Kidney tubule cell (primary cell): ENCODE results near the gene RAB37.
A peak's percentile ranks its signal among the peaks of the same experiment; 100 is the strongest.

Experiments
- DNase-seq: peaks from one replicate; pipeline ENCODE4 v3.0.0-alpha.2; 2018; ENCODE audit warnings: low spot score

RAB37 gene

GRCh38 chr17:74728702-74729075 is 8.4 kb upstream of the RAB37 start:
- no peak for DNase-seq

- no peak for DNase-seq
These were observed 7.7 kb upstream of the RAB37 start for GRCh38 chr17:74729368-74729767.

DNA sequence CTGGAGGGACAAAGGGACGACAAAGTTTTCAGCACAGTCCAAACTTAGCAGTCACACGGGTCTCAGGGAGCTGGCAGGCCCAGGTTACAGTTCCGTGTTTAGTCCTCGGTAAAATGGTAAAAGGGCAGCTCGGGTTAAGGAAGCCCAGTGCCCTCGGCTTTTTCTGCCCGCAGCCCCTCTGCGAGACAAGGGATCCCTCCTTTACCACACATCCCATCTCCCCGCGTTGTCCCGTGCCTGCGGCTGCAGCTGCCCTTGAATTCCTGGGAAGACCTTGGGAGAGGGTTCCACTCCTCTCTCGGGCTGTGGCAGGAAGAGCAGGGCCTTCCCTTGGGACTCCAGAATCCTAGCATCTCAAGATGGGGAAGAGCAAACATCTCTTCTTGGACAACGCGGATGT is 7.2 kb upstream of the RAB37 start:
- DNase-seq, result no peak

DNA sequence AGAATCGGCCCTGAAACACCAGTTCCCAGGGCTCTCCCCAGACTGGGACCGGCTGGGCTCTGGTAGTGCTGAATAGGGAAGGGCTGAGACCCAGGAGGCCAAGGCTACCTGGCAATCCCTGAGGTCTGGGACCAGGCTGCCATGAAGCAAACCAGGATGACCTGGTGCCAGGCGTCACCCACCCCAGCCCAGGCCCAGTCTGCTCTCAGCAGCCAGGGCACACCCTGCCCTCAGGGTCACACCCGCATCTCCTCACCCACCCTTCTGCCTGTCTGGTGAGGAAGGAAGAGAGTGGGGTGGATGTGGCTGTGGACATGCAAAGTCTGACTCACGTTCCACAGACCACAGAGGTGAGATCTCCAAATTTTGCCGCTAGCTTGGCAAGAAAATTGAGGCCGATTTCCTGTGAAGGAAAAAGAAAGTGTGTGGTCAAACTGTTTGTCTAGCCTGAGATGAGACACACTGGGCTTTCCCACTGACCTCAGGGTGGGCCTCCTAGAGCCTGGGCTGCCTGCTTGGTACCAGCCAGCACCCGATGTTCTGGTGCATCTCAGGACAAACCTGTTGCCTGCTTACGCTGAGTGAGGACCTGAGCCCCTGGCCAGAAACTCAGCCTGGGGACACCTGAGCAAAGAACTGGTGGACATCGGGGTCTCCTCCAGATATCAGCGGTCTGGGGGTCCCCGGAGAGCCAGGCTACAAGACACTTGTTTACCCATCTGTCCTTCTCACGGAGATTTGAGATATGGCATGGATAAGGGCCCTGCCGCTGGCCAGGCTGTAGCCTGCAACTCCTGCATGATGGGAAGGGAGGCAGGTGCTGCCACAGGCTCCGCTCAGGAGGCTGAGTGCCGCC is 6.3 kb upstream of the RAB37 start:
- DNase-seq, result no peak

DNA sequence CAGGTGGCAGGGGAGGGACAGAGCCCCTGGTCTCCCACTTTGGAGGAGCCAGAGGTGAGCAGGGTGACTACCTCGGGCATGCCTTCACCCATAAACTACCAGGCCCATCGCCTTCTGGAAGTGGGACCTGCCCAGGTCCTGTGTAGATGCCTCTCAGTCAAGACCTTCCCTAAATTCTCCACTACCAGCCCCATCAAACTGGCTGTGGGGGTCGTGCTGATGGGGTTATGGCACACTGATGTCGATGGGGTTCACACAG is 5.8 kb upstream of the RAB37 start:
- DNase-seq, result no peak

- DNase-seq, result no peak
These were observed 4.8 kb upstream of the RAB37 start for GRCh38 chr17:74732042-74732867.

DNA sequence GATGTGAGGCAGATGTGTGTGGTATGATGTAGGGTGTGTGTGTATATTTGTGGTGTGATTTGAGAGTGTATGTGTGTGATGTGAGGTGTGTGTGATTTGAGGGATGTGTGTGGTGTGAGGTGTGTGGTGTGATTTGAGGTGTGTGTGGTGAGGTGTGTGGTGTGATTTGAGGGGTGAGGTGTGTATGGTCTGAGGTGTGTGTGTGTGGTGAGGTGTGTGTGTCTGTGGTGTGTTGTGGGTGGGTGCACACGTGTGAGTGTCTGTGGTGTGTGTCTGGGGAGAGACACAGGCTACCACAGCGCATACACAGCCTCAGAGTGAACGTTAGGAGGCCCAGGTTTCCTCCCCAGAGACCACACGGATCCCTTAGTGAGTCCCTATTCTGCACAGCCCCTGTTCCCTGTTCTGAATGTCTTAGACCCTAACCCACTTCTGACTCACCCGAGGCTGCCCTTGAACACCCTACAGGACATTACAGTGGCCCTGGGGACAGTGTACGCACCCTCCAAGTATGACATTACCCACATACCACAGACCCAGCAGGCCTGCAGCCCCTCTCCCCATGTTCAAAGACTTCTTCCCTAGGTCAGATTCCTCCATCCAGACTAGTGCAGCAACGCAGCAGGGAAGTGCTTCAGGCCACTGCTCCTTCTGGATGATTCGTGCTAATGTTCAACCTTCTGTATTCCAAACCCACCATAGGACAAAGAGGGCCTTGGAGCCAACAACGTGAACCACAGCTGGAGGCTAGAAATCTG is 3.5 kb upstream of the RAB37 start:
- DNase-seq, result no peak

- DNase-seq, result no peak
These were observed 2.8 kb upstream of the RAB37 start for GRCh38 chr17:74734256-74734655.

DNA sequence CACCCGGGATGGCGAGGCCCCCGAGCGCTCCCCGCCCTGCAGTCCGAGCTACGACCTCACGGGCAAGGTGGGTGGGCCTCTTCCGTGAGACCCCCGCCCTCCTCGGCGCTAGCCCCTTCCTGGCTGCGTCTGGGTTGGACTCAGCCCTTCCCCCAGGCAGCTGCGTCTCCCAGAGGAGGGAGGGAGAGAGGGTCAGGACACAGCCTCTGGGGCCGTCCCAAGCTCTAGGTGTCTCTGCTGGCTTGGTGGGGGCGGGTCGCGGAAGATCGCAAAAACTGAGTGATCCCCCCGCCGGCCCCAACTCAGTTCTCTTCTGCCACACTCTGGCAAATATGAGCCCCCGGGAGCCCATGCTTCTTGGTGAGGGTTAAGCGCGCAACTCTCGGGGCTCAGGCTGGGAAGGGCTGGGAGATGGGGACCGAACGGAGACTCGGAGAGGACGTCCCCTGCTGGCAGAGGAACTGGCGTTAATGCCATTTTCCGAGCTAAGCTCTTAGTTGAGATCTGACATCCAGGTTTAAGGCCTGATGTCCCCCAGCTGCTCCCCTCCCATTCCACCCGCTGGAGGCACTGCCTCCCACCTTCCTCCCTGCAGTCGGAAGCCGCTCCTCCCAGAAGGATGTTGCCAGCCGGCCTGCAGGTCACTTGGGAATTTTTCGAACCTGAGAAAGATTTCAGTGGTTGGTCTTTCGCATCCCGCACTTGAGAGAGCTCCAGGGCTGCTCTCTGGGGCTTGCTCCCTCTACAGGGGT is 419 bp downstream of the RAB37 start:
- no peak for DNase-seq

DNA sequence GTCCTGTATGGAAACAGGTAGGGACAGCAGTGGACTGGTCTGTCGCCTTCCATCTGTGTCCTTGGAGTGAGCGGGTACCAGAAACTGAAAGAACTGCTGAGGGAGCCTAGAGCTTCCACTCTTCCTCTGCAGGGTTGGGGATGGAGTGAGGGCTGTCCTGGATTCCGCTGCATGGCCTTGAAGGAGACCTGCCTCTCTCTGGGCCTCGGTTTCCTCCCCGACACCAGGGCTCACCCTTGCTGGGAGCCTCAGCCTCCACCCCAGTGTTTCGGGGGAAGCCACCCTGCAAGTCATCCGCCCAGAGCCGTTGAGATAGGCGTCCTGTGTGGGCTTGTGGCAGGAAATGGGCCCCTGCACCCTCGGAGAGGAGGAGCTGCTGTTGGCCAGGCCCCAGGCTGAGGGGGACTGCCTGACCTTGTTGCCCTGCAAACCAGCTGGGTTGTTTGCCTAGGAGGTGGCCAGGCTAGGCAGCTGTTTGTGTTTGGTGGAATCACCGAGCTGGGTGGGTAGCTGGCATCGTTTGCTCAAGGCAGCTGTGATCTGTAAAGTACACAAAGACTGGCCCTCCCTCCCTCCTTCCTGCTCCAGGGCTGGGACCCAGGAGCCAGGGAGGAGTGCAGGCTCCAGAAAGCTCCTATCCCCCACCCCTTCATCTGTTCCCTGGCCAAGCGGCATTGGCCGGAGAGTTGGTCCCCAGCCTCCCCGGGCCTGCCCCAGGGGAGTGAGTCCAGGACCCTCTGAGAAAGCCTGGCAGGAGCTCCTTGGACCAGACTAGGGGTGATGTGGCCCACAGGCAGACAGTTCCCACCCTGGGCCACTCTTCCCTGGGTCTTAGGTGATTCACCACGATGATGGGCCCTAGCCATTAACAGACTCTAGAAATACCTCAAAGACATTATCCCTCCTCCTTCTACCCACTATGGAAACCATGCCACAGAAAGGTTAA is 1.3 kb downstream of the RAB37 start:
- DNase-seq, result no peak

DNA sequence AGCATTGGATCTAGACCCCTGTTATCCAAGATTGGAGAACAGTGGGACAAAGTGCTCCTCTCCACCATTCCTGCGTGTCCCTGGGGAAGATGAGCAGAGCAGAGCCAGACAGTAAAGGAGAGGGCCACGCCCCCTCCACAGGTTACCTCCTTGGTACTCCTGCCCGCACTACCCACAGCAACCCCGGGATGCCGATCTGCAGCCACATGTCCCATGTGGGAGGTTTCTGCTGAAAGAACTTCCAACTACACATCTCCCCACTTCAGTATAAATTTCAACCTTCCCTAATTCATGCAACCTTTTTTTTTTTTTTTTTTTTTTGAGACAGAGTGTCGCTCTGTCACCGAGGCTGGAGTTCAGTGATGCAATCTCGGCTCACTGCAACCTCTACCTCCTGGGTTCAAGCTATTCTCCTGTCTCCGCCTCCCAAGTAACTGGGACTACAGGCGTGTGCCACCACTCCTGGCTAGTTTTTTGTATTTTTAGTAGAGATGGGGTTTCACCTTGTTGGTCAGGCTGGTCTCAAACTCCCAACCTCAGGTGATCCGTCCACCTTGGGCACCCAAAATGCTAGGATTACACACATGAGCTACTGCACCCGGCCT is 2.3 kb downstream of the RAB37 start:
- no peak for DNase-seq

DNA sequence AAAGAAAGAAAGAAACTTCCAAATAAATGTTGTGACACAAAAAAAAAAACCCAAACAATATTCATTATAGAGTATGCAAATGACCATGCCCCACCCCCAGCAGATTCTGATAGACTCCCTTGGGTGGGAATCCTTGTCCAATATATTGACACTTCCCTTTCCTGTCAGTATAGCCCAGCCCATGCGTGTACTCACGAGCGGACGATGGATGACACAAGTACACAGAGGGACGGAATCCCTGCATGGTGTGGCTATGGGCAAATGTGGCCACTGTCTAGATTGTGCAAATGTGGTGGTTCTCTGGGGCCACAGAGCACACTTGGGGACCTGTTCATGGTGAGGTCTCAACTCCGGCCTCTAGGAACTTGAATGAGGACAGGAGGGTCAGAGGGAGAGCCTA is 3.1 kb downstream of the RAB37 start:
- DNase-seq, result no peak

DNA sequence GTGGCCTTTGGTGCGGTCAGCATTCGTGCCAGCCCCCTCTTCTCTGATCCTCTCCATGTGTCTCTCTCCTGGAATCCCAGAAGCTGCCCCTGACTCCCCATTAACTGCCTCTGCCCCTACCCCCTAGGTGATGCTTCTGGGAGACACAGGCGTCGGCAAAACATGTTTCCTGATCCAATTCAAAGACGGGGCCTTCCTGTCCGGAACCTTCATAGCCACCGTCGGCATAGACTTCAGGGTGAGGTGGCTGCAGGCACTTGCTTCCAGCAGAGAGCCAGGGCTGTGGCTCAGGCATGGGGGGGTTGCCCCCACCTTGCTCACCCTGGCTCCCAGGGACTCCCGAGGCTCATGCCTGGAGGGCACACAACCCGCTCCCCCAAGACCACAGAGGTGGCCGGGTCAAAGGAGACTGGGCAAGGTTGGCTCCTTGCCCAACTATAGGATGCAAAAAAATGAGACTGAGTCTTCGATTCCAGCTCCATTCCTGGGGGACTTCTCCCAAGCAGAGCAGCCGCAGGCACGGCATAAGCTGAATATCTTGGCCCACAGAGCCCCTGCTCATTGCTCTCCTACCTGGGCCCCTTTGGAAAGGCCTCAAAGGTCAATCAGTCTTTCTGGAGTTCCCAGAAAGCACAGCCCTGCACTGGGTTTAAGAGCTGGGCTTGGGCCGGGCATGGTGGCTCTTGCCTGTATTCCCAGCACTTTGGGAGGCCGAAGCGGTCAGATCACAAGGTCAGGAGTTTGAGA is 3.8 kb downstream of the RAB37 start:
- no peak for DNase-seq

DNA sequence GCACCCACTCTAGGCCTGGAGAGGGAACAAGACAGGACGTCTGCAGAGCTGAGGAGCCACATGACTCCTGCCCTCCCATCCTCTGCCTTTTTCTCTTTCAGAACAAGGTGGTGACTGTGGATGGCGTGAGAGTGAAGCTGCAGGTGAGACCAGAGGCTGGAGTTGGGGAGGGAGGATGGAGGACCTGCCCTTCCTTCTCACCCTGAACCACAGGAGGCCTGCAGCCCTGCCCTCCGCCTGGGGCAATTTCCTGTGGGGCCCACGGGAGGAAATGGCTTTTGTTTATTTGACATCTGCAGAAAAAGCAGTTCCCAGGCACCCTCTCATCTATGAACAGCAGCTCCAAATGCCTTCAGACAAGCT is 5.1 kb downstream of the RAB37 start:
- DNase-seq, result no peak

DNA sequence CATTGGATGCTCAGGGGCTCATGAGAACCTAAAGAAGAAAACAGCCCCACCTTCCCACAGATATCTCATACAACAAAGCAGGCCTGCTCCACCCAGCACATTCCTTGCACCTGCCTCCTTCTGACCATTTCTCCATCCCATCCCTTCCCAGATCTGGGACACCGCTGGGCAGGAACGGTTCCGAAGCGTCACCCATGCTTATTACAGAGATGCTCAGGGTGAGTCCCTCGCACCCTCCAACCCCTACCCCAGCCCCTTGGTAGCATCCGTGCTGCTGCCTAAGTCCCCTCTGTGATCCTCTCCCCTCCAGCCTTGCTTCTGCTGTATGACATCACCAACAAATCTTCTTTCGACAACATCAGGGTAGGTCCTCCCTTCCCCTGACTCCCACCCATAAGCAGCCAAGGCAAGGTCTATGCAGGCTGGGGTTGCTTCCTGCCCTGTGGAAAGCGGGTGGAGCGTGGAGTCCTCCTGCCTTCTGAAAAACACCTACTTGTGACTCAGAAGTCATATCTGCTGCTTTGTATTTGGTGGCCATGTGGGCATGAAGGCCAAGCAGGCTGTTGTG is 6.0 kb downstream of the RAB37 start:
- DNase-seq, result peak; percentile 3

DNA sequence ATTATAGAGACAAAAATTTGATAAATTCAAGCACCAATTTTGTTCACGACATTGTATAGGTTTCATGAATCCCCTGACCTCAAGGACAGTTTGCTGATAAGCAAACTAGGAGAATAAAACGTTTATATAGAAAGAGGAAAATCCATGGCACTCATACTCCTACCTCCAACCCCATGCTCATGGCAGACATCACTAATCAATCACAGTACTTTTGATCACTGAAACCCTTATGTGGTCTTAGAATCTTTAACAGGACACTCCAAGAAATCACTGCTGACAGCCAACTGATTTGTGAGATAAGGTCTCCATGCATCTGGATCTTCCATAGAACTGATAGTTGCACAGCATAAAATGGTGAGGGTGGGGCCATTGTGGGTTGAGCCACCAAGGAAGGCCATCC is 6.7 kb downstream of the RAB37 start:
- no peak for DNase-seq

GRCh38 chr17:74744349-74744713 is 7.3 kb downstream of the RAB37 start:
- DNase-seq, result no peak

- peak; percentile 74 for DNase-seq
These were observed 7.9 kb downstream of the RAB37 start for GRCh38 chr17:74744714-74745547.
